Motor neuron (in vitro differentiated cells): Measurements from ENCODE around the gene CXCR1. TPM values are rescaled to one million over a fixed set of nuclear protein-coding genes. Genes with fewer than 3 reads are reported as not detected.

ENCODE experiments used
- ATAC-seq, 8 experiments: fragments of 200-7000 bp; cut with Tn5 transposase; replicated peaks in 6 of 8; 2 replicates each; pipeline ENCODE4 v1.8.0; 2021; ENCODE audit warnings: mild to moderate bottlenecking in 8 of 8, moderate library complexity in 8 of 8
- H3K27ac ChIP-seq, 2 donors: fragments of 250-450 bp; sonication (Bioruptor Pico); 2 replicates each; pipeline ENCODE4 v1.9.0; 2021; ENCODE audit warnings: antibody characterized with exemption in 2 of 2, mild to moderate bottlenecking in 2 of 2, moderate library complexity in 1 of 2
- H3K4me1 ChIP-seq, 2 donors: fragments of 250-450 bp; sonication (Bioruptor Pico); replicated peaks in 1 of 2; 2 replicates each; pipeline ENCODE4 v1.6.1; 2021; ENCODE audit warnings: antibody characterized with exemption in 2 of 2, mild to moderate bottlenecking in 2 of 2, moderate library complexity in 1 of 2
- H3K4me3 ChIP-seq, 5 donors: fragments of 250-450 bp; sonication (Bioruptor Pico); 2 replicates each; pipeline ENCODE4 v1.9.0; 2021; ENCODE audit warnings: antibody characterized with exemption in 5 of 5, mild to moderate bottlenecking in 5 of 5, moderate library complexity in 4 of 5
- WGBS, 10 experiments: fragments of 450-650 bp; shearing (Covaris generic); methylation state at CpG; one replicate each; pipeline ENCODE4 v1.0.0; 2022; 5-methylcytosine and 5-hydroxymethylcytosine counted together
- in situ Hi-C, 9 experiments: fragments of 400-800 bp; cut with MboI; loops; one replicate each; pipeline ENCODE4 v1.15.0; 2021; ENCODE audit warnings: low sequenced_read_pairs in 9 of 9, low pct_unique_long_range_greater_than_20kb in 2 of 9; ENCODE audit not compliant: unreplicated experiment in 9 of 9
- total RNA-seq, 8 experiments: library from RNA; unstranded; fragments of 300-600 nt; gene quantifications; 2 replicates each; pipeline versions ENCODE4 v1.2.3 to v1.2.4, GENCODE V29; 2022

The CXCR1 gene
- total RNA-seq, 8 experiments from 2014 or later: 0.09 to 1.6 (median 0.21) TPM; not detected in 3

DNA sequence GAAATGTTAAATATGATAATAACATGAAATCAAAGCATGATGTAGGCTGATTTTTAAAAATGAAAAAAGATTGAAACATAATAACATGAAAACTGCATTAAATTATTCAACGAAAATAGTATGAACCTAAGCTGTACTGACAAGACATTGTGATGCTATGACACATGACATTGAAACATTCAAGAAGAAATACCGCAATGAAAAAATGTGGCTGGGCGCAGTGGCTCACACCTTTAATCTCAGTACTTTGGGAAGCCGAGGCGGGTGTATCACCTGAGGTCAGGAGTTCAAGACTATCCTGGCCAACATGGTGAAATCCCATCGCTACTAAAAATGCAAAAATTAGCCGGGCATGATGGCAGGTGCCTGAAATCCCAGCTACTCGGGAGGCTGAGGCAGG lies 14.6 kb downstream of the CXCR1 start:
- H3K4me3 ChIP-seq: no peak overlapping the region

DNA sequence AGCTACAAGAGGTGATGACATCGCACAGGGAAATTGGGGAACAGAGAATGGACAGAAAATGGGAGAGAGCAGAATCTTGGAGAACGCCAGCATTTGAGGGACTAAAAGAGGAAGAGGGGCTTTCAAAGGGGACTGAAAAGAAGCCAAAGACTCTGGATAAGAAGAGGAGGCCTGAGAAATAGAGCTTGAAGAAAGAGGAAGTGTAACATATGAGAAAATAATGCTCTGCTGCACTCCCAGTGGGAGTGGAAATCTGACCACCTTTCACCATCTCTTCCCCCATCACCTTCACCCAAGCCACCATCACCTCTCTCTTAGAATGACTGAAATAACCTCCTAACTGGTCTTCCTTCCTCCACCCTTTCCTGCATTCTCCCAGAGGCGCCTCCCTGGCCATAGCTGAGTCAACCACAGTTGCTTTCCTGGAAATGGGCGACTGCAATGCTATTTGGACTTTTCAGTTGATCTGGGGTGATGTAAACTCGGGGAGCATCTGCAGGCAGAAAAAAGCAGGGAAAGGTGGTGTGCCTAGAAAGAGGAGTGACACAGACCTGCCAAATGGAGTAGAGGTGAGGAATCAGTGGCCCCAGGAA lies 16.8 kb downstream of the CXCR1 start:
- no peaks in the 10 kb centered on the region for H3K4me1 ChIP-seq
- H3K4me3 ChIP-seq: no peak overlapping the region
- 48 to 82% (median 70%) methylated on average over 2 to 4 of the region's 5 CpGs; no CpG with 5 or more reads in 1 of the 10 experiments for WGBS, 10 experiments
- no peak overlapping the region for H3K27ac ChIP-seq
- peak in 2 of 8 experiments; percentile 86 to 90 for ATAC-seq
- in situ Hi-C loops: no loop called here

More for the DNA sequence above, 14.6 kb downstream of the CXCR1 start:
- 50 to 93% (median 74%) methylated on average over 1 to 7 of the region's 8 CpGs for WGBS, 10 experiments
- in situ Hi-C loops: no loop called here
- Histone ChIP-seq H3K27ac (no peak overlapping the region), H3K4me1 (no peaks in the 10 kb centered on the region)
- ATAC-seq: no peak

DNA sequence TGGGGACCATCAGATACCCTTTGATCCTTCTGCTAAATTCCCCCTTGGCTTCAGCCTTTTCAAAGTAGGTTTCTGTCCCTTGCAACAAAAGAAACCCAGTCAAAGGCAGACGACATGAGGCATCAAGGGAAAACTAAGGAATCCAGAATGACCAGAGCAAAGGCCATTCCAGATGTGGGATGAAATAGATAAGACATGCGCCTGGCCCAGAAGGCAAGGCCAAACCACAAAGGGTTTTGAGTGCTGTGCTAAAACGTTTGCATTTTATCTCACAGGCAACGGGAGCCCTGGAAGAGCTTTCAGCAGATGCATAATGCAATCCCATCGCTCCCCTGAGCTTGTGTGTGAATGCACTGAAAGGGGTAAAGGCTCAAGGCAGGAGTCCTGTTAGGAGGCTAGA lies 17.7 kb downstream of the CXCR1 start:
- Histone ChIP-seq H3K27ac (no peak overlapping the region), H3K4me3 (no peak overlapping the region), H3K4me1 (no peaks in the 10 kb centered on the region)
- WGBS, 10 experiments: 30 to 100% (median 57%) methylated on average over 1 to 5 of the region's 5 CpGs; no CpG with 5 or more reads in 2 of the 10 experiments
- peak in 2 of 8 experiments; percentile 32 to 44 for ATAC-seq
- in situ Hi-C loops: no loop called here

DNA sequence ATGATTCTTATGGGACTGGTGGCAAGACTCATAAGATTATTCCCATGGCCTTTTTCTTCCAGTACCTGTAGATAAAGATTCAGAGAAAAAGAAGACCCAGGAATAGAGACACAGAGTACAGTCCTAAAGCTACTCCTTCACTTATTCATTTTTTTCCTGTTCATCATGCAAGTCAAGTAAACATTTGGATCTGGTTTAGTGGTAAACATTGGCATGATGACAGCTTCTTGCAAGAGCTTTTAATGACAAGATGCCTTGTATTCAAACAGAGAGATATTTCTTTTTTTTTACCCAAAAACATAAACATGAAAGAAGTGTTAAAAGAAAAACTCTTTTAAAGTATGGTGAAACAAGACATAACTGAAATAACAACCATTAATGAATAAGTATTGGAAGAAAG lies 20.7 kb downstream of the CXCR1 start:
- H3K4me1 ChIP-seq: no peaks in the 10 kb centered on the region
- ATAC-seq: no peak
- H3K27ac ChIP-seq: no peak overlapping the region
- in situ Hi-C loops: no loop called here
- H3K4me3 ChIP-seq: no peak overlapping the region

DNA sequence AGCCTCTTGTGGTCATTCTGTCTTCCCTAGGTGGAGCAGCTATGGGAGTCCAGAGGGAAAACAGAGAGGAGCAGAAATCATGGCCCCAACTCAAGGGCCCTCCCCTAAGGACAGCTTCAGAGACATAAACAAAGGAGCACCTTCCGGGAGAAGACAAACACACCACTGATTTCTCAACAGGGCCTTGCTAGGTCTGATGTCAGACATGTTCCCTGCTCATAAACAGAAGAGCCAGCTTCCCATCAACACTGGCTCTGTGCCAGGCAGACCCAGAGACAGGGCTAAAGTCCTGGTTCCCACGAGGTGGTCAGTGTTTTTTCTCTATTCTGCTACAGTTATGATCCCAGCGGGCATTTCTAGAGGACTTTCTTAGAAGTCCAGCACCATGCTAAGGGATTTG lies 21.6 kb downstream of the CXCR1 start:
- in situ Hi-C loops: no loop called here
- no peak overlapping the region for H3K27ac ChIP-seq
- no peaks in the 10 kb centered on the region for H3K4me1 ChIP-seq
- 33 to 100% (median 73%) methylated on average over 1 to 2 of the region's 3 CpGs; no CpG with 5 or more reads in 5 of the 10 experiments for WGBS, 10 experiments
- no peak overlapping the region for H3K4me3 ChIP-seq
- no peak for ATAC-seq

DNA sequence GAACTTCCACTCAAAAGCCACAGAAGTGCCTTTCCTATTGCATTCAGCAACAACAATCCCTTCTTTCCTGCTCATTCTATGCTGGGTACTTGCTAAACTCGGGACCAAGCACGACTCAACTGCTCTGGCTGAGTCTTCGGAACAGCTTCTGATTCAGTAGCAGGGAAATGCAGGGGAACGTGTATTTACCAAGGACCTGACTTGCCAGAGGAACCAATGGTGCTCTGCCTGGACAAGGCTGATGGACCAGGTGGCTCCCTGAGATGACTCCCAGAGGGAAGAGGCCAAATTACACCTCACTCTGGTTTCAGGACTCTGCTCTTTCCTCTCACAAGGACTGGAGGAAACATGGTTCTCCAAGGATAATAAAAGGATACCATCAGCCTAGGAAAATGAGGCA lies 28.7 kb downstream of the CXCR1 start:
- H3K4me3 ChIP-seq: no peak overlapping the region
- in situ Hi-C loops: no loop called here
- ATAC-seq: no peak

DNA sequence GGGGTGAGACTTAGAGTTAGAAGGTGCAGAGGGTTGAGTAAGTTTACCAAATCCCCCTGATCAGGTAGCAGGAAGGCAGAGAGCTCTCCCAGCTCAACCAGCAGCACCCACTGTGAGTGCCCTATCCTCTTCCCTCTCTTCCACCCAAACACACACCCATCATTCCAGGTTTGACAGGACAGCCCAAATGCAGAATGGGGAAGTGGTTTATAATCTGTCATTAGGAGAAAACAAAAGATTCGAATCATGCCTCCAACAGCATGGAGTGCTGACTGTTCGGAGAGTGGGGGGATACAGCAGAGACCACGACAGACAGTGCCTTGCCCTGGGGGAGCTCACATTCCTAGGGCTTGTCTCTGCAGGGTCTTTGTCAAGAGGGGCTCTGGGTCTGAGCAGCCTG lies 29.2 kb downstream of the CXCR1 start:
- Histone ChIP-seq H3K27ac (no peak overlapping the region), H3K4me3 (no peak overlapping the region), H3K4me1 (no peaks in the 10 kb centered on the region)
- WGBS, 10 experiments: 0 to 86% (median 73%) methylated on average over 1 to 2 of the region's 3 CpGs; no CpG with 5 or more reads in 3 of the 10 experiments
- in situ Hi-C loops: no loop called here
- no peak for ATAC-seq

More for the DNA sequence above, 28.7 kb downstream of the CXCR1 start:
- 20 to 100% (median 66%) methylated on average over 1 to 3 of the region's 4 CpGs; no CpG with 5 or more reads in 5 of the 10 experiments for WGBS, 10 experiments
- Histone ChIP-seq H3K4me1 (no peaks in the 10 kb centered on the region), H3K27ac (no peak overlapping the region)

DNA sequence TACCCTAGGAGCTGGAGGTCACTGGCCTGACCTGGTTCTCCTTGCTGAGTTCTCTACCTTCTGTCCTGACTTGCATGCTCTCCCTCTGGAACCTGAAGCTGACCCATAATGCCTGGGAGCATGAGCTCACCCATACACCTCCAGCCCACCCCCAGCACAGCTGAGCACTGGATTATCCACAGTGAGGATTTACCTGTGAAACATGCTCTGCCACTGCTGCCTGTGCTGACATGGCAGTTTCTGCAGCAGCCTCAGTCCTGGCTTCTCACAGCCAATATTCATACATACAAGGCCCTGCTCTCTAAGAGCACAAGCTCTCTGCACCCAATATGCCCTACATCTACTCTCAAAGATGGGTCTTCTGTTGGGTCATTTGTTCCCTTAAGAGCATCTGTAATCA lies 35.9 kb downstream of the CXCR1 start:
- ATAC-seq: no peak
- Histone ChIP-seq H3K4me3 (no peak overlapping the region), H3K4me1 (no peaks in the 10 kb centered on the region), H3K27ac (no peak overlapping the region)
- in situ Hi-C loops: no loop called here

DNA sequence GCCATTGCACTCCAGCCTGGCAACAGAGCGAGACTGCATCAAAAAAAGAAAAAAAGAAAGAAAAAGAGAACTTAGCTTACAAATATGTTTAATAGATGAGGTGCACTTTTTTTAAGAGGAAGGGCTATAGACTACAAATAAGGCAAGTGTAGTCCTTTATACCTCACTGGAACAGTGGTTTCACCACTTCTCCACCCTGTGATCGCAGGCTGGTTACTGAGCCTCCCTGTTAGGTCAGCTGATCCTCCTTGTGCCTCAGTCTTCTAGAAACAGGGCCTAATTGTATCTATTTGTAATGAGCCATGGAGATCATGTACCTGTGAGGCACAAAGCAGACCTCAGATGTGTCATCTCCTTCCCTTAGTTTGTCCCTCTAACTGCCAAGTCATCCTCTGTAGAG lies 36.4 kb downstream of the CXCR1 start:
- Histone ChIP-seq H3K27ac (no peak overlapping the region), H3K4me3 (no peak overlapping the region), H3K4me1 (no peaks in the 10 kb centered on the region)
- ATAC-seq: no peak
- 81 to 100% (median 100%) methylated on average over 1 to 2 of the region's 2 CpGs; no CpG with 5 or more reads in 3 of the 10 experiments for WGBS, 10 experiments
- in situ Hi-C loops: no loop called here

DNA sequence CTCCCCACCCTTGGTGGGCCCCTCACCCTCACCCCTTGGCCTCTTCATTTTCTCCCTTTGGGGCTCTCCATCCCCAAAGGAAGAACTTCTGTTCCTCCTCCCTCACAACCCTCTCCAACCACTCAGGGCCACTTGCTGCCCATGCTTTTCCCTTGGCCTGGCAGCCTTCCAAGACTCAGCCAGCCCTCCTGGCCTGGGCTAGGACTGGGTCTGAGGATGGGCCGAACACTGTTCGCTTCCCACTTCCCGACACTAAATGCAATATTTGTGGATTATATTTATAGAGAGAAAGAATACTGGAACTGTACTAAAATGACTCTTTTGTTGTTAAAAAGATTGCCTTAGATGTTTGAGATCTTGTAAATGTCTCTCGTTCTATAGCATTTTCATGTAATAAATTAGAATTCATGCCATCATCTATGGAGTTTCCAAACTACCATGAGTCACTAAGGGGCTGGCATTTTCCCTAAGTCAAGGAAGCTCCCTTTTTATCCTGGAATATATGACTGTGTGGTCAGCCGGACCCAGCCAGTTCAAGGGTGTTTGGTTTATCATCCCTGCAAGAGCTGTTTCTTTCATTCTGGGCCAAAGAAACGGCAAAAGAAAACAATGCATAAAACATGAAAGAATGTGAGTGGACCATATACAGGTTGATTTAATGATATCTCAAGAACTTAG lies 37.2 kb downstream of the CXCR1 start:
- Histone ChIP-seq H3K27ac (no peak overlapping the region), H3K4me1 (no peaks in the 10 kb centered on the region), H3K4me3 (no peak overlapping the region)
- in situ Hi-C loops: no loop called here
- peak in 4 of 8 experiments; percentile 2 to 94 (median 28) for ATAC-seq
- WGBS, 10 experiments: 63 to 92% (median 78%) methylated on average over 2 to 6 of the region's 6 CpGs

DNA sequence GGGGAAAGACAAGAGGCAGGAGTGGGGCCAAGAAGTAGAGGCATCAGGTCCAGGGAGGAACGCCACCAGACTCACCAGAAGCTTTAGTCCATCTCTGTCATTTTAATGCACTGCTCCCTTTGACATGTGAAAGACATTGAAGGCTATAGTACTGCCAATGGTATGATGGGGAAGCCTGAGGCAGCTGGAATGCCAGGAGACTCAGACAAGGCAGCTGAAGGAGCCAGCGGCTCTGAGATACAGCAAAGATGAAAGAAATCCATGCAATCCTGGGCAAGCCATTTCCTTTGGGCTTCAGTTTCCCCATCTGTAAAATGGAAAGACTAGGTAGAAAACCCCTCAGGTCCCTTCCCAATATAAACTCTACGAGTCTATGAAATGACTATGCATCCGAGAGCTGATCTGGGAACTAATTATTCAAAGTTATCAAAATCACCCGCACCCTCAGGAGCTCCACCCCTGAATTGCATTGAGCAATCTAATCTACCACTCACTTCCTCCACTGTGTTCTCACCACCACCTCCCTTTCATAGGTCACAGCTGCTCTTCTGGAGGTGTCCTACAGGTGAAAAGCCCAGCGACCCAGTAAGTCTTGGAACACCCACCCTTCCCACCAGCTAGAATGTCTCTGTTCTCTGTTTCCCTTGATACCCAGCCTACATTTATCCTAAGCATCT lies 37.8 kb downstream of the CXCR1 start:
- Histone ChIP-seq H3K4me3 (no peak overlapping the region), H3K4me1 (no peaks in the 10 kb centered on the region), H3K27ac (no peak overlapping the region)
- in situ Hi-C loops: no loop called here
- ATAC-seq: peak in 3 of 8 experiments; percentile 44 to 54 (median 44)
- WGBS, 10 experiments: 0 to 100% (median 60%) methylated on average over 1 to 6 of the region's 6 CpGs; no CpG with 5 or more reads in 1 of the 10 experiments

DNA sequence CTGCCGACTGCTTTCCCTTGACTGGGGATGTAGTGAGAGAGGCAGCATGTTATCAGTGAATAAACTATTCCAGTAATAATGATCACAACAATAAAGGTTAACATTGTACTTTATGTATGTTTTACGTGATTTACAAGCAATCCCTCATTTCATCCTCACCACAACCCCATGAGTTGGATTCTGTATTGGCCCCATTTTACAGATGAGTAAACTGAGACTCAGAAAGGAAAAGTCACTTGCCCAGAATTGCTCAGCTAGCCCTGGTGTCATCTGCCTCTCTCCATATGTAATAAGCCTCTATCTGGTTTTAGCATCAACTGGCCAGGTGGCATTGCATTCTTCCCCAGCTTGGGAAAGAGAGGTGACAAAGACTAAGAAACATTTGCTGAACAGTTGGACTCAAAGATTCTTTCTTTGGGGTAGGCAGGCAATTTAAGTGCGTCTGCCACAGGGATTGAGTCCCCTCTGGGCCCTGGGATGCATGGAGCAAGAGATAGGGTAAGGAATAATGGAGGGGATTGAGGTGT lies 38.8 kb downstream of the CXCR1 start:
- H3K27ac ChIP-seq: no peak overlapping the region
- in situ Hi-C loops: no loop called here
- no peaks in the 10 kb centered on the region for H3K4me1 ChIP-seq
- no peak overlapping the region for H3K4me3 ChIP-seq
- ATAC-seq: no peak
- 20 to 100% (median 78%) methylated on average over 1 to 3 of the region's 3 CpGs; no CpG with 5 or more reads in 2 of the 10 experiments for WGBS, 10 experiments

DNA sequence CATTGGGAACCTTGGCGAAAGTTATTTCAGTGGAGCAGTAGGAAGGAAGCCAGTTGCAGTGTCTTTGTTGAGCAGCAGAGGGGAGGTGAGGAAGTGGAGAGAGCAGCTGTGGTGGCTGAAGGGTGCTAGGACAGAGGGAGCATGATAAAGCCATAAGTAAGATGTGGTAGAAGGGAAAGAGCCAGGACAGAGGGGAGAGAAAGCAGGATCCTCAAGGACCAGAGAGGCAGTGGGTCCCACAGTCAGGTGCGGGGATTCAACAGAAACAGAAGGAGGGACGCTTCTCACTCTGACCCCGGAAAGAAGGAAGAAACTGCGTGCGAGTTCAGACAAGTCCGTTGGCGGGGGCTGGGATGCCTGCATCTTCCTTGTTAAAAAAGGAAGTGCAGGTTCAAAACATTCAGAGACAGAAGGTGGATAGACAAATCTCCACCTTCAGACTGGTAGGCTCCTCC lies 41.1 kb downstream of the CXCR1 start, which contains the start of gene CXCR2:
Gene CXCR2 (plus strand): TSS at position 403 of the 455 bp plus-strand sequence. CDS start 8,774 bp downstream, outside the sequence.
- ATAC-seq: peak in 1 of 8 experiments; percentile 2
- H3K4me3 ChIP-seq: no peak within 1 kb of the TSS
- whole genome bisulfite sequencing, 10 experiments: 58 to 100% (median 80%) methylated on average over 1 to 8 of the region's 8 CpGs; no CpG with 5 or more reads in 2 of the 10 experiments
- H3K4me1 ChIP-seq: no peaks in the 10 kb centered on the region
- no peak within 1 kb of the TSS for H3K27ac ChIP-seq
- in situ Hi-C loops: no loop called here
